ENCODE measurements around the gene USP24.

The USP24 gene, protein sequence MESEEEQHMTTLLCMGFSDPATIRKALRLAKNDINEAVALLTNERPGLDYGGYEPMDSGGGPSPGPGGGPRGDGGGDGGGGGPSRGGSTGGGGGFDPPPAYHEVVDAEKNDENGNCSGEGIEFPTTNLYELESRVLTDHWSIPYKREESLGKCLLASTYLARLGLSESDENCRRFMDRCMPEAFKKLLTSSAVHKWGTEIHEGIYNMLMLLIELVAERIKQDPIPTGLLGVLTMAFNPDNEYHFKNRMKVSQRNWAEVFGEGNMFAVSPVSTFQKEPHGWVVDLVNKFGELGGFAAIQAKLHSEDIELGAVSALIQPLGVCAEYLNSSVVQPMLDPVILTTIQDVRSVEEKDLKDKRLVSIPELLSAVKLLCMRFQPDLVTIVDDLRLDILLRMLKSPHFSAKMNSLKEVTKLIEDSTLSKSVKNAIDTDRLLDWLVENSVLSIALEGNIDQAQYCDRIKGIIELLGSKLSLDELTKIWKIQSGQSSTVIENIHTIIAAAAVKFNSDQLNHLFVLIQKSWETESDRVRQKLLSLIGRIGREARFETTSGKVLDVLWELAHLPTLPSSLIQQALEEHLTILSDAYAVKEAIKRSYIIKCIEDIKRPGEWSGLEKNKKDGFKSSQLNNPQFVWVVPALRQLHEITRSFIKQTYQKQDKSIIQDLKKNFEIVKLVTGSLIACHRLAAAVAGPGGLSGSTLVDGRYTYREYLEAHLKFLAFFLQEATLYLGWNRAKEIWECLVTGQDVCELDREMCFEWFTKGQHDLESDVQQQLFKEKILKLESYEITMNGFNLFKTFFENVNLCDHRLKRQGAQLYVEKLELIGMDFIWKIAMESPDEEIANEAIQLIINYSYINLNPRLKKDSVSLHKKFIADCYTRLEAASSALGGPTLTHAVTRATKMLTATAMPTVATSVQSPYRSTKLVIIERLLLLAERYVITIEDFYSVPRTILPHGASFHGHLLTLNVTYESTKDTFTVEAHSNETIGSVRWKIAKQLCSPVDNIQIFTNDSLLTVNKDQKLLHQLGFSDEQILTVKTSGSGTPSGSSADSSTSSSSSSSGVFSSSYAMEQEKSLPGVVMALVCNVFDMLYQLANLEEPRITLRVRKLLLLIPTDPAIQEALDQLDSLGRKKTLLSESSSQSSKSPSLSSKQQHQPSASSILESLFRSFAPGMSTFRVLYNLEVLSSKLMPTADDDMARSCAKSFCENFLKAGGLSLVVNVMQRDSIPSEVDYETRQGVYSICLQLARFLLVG (N-terminal part only)

DNA sequence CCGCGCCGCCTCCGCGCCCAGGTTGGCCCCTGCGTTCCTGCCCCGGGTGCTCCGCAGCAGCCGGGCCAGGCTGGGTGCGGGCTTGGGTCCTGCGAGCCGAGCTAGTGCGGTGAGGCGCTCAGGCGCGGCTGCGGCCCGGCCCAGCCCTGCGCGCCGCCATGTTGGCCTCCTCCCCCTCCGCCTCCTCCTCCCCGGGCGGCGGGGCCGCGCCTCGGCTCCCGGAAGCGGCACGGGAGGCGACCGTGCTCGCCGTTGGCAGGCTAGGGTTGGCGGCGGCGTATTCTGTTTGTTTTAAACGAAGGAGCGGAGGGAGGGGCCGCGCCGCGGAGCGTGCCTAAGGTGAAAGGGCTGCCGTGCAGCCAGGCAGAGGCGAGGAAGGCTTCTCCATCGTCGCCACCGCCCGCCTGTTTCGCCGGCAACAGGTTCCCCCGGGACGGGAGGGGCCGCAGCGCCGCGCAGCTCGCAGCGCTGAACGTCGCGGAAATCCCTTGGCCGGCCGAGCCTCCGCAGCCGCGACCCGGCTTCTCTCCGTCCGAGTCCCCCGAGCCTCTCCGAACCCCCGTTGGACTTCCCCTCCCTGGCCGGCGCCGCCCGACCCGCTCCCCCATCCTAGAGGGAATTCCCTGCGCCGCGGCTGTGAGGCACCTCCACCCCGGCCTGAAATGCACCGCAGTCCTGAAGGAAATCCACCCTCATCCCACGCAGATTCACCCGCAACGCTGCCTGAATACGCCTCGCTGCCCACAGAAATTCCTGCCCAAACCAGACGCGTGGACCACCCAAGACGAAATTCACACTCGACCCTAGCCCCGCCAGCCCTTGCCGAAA, at the start of gene USP24:
Gene USP24 (minus strand): TSS at position 171 of the 828 bp plus-strand sequence. CDS start 251 bp downstream, outside the sequence.
- peak; percentile 88 for DNase-seq

DNA sequence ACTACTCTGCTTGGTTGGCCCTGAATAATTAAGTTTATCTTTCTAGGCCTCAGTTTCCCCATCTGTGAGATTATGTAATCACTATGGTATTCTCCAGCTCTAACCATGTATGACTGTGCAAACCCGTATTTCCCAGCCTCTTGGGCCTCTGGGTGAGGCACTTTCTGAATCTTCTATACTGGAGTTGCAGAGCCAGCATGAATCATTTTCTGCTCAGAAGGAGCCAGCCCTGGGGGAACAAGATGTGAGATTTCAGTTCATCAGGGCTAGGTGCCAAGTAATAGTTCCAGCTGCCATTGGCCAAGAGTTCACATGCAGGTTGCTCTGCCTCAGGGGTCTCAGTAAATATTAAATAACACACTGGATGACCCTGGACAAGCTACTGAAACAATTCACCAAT, 47.7 kb upstream of the USP24 start:
- no peak for DNase-seq

DNA sequence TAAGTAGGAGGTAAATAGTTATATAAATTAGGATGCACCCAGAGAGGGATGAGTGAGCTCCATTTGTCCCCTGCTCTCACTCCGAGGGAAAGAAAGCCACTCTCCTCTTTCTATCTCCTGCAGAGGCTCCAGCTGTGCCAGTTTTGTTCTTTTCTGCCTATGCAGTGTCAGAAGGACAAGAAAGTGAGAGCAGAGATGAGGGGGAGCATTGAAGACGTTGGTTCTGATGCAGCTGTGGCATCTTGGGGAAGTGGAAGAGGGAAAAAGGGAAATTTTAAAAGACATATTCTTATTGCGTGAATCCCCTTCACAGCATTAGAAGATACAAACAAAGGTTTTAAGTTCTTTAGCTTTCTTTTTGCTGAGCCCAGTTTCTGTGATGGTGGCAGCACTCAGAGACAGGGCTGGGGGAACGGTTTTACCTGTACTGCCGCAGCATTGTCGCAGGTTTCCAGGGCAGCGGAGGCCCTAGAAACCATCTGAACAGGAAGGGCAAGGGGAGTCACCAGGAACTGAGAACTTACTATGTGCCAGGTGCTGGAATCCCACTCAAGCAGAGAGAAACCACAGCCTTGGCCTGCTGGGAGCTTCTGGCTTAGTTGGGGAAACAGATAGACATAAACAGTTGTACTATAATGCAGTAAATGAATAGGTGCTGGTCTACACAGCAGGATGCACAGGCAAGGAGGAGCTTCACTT, 44.9 kb upstream of the USP24 start:
- no peak for DNase-seq

DNA sequence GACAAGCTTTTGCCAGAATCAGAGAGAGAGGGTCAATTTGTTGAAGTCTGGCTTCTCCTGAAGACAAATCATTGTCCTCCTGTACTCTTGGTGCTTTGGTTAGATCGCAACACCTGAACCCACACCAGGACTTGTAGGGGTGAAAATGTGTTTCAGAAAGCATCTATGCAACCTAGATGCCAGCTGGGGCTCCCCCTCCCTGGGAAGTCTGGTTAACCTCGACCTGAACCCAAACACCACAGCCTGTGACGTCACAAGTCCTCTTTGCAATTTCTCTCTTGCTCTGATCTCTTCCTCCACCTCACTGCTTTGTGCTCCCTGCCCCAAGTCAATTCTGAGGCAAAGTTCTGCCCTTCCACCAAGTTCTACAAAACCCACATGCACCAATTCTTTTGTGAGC, 42.8 kb upstream of the USP24 start:
- DNase-seq, result no peak

DNA sequence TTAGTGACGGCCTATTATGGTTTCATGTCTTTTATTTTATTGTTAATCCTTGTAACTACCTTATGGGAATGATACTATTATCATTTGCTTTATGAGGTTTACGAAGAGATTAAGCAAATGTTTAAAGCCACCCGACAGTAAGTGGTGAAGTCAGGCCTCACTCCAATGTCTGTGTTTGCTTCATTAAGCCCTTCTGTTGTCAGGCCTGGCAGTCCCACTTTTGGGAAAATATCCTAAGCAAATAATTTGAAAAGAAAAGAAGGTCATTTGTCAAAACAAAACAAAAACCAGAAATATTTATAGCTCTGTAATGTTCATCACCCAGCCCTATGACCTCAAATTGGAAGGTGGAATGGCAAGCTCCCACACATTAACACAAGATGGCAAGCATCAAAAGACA, 40.7 kb upstream of the USP24 start:
- no peak for DNase-seq

DNA sequence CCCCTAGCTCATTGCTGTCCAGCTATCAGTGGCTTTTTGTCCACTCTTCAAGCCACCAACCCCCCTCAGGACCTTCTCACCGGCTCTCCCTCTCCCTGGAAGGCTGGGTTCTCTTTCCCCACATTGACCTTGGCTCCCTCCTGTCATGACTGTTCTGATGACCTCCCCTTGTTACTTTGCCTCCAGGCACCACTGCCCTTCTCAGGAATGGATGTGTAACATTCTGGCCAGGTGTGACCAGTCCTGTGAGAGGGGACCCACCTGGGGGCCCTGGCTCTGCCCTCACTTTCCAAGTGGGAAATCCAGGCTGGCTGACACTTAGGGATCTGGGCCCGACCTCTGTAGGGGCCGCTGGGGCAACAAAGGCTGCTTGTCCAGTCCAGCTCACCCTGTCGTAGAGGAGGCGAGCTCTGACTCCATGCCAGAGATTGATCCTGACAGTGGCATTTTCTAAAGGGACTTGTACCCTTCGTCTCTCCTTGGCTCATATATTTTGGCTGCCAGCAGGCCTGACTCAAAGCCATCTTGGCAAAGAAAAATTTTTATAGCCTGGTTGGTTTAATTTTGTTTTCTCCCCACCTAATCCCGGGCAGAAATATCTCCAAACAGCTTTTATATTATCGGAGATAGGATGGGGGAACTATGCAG, 37.9 kb upstream of the USP24 start:
- no peak for DNase-seq

DNA sequence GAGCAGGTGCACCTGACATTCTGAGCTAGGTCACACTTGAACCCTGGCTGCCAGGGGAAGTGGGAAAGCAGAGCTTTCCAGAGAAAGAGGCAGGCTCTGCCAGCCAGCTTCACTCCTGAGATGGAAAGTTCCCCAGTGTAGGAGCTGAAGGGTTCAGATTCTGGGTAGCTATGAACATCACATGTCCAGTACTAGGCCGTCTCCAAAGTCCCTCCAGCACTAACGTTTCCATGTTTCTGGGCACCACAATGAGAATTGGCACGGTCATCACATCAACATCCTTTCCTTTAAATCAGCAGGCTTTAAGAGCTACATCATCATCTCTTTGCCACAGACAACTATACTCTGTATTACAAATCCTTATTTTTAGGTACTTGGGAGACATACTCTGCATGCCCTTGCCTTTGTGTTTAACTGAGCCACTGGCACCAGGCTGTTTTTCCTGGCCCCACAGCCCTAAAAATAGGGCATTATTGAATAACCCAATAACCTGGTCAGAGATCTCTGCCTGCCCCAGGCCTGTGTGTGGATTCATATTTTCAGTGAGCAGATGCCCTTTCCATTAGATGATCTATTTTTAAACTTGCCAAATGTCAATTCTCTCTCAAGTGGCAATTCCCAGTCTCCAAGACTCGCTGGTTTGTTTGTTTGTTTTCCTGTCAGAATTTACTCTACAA, 35.4 kb upstream of the USP24 start:
- DNase-seq, result no peak

DNA sequence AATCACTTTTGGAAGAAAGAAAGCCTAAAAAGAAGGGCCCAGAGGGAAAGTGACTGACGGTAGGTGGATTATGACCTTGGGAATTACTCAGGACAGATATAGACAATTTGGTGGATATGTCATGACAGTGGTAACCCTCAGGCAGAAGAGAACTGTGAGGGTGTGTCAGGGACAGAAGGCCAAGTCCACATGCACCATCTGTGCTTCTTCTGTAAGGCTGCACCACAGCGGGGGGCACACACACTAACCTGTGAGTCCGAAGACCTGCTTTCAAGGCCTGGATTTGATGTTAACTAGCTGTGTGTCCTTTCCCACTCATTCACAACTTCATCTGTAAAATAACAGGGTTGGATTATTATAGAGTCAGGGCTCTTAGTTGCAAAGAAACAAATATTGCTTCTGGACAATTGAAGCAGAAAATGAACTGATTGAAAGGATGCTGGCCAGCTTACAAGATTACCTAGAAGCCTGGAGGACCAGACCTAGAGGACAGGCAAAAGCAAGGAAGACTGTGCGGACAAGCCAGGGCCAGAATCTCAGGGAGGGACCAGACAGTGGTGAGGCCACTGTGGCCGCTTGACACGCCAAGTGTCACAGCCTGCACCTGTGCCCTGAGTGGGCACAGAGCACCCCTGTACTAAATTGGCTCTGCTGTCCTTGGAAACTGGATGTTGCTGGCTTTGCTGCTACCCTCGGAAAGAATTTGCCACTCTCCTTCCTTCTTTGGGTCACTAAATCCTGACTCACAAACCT, 34.7 kb upstream of the USP24 start:
- DNase-seq, result no peak

DNA sequence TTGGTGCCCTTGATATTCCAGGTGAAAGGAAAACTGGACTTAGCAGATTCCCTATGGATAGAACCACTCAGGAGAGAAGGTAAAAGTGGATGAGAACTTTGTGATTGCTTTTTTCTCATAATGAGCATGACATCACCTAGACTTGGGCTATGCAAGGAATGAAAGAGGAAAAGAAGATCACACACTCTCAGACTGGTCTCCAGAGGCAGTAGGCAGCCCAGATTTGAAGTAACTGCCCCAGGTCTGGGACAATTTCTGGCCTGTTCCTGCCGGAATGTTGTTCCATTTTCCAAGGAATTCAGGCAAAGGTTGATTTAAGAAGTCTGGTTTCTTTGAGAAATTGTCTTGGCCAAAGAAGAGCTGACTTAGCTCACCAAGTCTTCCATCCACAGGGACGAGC, 31.7 kb upstream of the USP24 start:
- DNase-seq, result no peak

DNA sequence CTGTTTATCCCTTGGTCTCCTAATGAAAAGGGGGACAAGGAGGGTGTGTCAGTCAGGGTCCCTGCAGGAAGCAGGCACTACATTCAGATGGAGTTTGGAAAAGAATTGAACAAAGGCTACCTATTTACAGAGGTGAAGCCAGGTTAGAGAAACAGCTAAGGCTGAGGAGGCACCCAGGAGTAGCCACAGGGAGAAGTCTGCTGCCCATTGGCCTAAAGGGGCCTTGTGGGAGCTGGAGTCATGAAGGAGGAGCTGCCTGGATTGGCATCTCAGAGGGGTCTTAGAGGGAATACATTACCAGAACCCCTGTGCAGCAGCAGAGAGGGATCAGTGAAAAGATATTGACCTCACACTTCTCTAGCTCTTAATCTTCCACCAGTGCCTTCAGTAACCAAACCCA, 31.2 kb upstream of the USP24 start:
- no peak for DNase-seq

DNA sequence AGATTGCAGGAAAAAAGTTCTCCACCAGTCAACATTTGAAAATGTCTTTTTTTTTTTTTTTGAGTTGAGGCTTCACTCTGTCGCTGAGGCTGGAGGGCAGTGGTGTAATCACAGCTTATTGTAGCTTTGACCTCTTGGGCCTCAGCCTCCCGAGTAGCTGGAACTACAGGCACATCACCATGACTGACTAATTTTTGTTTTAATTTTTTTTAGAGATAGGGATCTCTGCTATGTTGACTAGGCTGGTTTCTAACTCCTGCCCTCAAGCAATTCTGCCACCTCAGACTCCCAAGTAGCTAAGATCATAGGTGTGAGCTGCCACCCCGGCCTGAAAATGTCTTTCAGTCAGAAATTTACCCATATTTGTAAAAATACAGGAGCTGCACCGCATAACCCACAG, 30.6 kb upstream of the USP24 start:
- DNase-seq, result peak; percentile 25

DNA sequence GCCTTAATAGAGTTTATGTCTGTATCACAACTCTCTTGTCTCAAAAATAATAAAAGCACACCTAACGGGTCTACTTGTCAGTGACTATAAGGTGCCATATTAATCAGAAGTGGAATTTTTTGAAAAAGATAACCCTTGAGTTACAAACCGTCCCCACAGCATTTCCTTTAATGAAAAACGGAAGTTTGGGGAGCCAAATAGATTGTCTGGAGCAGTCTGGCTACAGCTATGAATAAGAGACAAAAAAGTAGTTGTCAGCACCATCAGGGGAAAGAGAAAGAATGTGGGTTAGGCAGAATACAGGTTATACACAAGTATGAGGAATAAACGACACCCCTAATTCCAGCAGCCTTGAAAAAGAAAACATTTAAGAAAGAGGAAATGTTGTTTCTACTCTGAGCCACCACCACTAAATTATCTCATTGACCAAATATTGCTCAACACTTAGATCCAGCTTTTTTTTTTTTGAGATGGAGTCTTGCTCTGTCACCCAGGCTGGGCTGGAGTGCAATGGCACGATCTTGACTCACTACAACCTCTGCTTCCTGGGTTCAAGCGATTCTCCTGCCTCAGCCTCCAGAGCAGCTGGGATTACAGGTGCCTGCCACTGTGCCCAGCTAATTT, 29.4 kb upstream of the USP24 start:
- peak; percentile 66 for DNase-seq

DNA sequence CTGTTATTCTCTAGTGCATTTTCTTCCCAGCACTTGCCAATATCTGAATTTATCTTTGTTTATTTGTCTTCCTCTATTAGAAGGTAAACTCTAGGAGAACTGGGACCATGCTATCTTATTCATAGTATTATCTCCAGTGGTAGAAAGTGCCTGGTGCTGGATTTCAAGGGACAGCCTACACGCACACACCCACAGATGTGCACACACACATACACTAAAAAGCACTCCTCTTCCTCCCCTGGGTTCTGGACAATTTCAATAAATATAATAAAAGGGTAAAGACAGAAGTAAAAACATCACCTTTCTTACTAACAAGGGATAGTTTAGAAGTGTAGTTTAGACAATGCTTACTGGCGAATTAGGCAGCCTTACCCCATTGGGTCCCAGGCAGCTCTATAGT, 28.5 kb upstream of the USP24 start:
- DNase-seq, result no peak

DNA sequence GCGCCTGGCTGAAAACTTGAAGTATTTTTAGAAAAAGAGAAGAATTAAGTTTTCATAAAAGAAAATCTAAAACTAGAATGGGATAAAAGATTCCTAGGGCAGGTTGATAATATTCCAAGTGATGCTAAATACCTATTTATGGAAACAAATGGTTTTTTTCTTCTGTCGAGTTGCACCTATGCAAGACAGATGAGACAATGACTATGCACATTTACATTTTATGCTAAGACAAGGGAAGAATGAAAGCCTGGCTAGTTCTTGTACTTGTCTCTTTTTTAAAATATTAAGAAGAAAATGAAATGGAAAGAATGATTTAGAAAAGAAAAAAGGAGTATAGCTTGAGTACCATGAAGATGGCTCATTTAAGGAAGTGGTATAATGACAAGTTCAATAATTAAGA, 24.4 kb upstream of the USP24 start:
- no peak for DNase-seq

DNA sequence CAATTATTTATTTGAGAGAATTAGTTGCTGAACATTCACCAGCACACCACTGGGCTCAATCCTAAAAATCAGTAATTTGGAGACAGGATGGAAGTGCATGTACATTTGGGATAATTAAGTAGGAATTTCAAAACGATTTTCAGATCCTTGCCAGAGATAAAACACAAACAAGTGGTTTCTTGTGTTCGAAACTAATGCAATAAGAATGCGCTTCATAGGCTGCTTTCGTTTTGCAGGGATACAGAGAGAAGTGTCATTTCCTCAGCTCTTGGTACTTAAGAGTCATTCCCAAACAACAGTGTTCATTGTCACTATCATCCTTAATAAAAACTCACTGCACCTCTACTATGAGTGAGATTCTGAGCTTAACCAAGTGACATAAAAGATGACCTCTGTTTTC, 20.6 kb upstream of the USP24 start:
- no peak for DNase-seq

DNA sequence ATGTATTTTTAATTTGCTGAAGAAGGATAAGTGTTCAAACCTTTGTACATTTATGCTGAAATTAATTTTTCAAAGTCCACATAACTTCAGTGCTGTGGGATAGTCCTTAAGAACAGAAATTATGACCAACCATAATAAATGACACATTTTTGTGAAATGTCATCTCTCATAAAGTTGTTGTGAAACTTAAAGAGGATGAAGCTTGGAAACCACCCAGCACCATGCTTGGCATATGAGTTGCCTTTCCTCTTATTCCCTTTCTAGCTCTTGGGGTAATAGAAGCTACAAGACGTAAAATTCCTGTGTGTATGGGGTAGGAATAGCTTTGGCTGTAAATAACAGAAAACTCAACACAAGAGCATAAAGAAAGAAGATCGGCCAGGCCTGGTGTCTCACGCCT, 18.9 kb upstream of the USP24 start:
- no peak for DNase-seq

DNA sequence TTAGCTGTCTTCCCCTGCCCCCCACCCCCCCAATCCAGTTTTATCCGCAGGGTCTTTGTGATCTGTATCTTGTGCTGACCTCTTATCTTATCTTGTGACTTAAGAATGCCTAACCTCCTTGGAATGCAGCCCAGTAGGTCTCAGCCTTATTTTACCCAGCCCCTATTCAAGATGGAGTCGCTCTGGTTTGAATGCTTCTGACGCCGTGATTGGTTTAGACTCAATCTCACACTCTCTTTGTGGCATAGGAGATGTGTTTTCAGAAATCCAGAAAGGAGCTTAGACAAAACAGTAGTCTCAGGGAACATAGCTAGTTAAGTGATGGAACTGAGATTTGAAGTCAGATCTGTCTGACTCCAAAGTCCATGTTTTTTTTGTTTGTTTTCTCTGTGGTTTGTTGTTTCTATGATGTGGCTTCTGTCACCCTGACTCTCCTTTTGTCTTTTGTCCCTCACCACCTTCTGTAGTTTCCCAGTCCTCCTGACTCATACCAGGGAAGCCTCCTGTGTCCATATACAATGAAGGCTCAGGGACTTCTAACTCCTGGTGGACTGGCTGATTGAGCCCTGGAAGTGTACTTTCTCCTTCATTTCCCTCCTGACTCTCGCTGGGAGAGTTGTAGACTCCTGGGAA, 18.1 kb upstream of the USP24 start:
- DNase-seq, result no peak

DNA sequence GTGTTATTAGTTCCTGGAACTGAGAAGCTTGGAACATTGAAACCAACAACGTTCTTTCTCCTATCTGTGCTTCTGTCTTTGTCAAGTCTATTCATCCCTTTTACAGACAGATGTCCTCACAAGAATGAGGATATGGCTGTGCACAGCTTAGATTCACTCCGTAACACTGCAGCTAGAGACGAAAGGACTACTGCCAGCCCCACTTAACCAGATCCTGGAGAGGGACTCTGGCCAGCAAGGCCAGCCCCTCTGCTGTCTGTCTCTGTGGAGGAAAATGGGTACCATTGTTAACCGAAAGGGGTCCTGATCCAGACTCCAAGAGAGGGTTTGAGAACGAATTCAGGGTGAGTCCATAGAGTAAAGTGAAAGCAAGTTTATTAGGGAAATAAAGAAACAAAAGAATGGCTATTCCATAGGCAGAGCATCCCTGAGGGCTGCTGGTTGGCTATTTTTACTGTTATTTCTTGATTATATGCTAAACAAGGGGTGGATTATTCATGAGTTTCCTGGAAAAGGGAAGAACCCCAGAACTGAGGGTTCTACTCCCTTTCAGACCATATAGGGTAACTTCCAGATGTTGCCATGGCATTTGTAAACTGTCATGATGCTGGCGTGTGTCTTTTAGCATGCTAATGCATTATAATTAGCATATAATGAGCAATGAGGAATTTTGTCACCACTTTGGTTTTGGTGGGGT, 17.4 kb upstream of the USP24 start:
- DNase-seq, result no peak

Data from hematopoietic multipotent progenitor cell treated with erythropoietin and hydrocortisone succinate and interleukin-3 and kit ligand, for 6 days (in vitro differentiated cells).